Subcutaneous abdominal adipose tissue (tissue), 5 donors: Measurements from ENCODE around the gene COPB1.
"Not testable (repeated sequence)": the region's sequence is repeated elsewhere in the genome, so short reads cannot be mapped to it uniquely, and the experiment has no call there.

Experiments
- H3K27ac ChIP-seq: one replicate; pipeline ENCODE4 v1.7.0; 2013; ENCODE audit warnings: low read depth, mild to moderate bottlenecking, inconsistent platforms, low read length, moderate library complexity
- H3K27me3 ChIP-seq, 5 donors: one replicate each; pipeline ENCODE4 v1.7.0; 2013; ENCODE audit warnings: low read length in 5 of 5, inconsistent platforms in 1 of 5; ENCODE audit not compliant: control insufficient read depth in 5 of 5, insufficient read depth in 4 of 5
- H3K36me3 ChIP-seq, 5 donors: one replicate each; pipeline ENCODE4 v1.7.0; 2013; ENCODE audit warnings: low read length in 5 of 5; ENCODE audit not compliant: control insufficient read depth in 5 of 5, insufficient read depth in 5 of 5
- H3K4me1 ChIP-seq, 5 donors: one replicate each; pipeline ENCODE4 v1.7.0; 2013; ENCODE audit warnings: low read length in 5 of 5, mild to moderate bottlenecking in 3 of 5, moderate library complexity in 1 of 5; ENCODE audit not compliant: control insufficient read depth in 5 of 5, insufficient read depth in 5 of 5
- H3K4me3 ChIP-seq, 5 donors: one replicate each; pipeline ENCODE4 v1.7.0; 2013; ENCODE audit warnings: low read length in 5 of 5, low read depth in 1 of 5
- H3K9ac ChIP-seq, 5 donors: one replicate each; pipeline ENCODE4 v1.7.0; 2013; ENCODE audit warnings: low read length in 5 of 5, mild to moderate bottlenecking in 4 of 5, moderate library complexity in 3 of 5
- H3K9me3 ChIP-seq, 5 donors: one replicate each; pipeline ENCODE4 v1.7.0; 2013; ENCODE audit warnings: low read length in 5 of 5; ENCODE audit not compliant: control insufficient read depth in 5 of 5
- donor health status: healthy.
- donor health status: healthy.
- donor health status: healthy.
- donor health status: healthy.
- donor health status: healthy.

COPB1 gene

DNA sequence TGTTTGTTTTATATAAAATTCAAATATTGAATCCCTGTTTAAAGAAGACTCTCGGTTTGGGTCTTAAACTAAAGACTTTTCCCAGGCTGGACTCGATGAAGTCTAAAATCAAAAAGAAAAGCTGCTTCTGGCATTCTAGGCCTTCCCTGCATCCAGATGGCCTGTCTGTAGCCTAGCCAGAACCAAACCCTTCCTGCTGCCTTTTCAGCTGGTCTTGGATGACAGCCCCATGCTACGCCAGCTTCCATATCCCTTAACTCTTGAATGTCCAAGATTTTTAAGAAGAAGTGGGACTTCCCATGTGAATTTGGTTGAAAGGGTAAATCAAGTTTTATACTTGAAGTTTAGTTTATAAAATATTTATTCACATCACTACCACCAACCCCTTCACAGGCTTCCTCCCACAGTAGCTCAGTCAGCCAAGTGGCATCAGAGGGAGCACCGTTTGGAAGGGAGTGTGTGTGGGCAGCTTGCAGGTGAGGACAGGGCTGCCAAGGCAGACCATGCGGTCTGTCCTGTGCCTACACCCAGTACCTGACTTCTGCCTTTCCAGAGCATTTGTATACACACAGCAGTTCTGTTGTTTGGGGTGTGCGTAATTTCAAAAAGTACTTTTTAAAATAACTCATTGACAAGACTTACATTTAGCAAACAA is 38.8 kb upstream of the COPB1 start:
- peaks cover 7 to 63% (median 35%) of the 10 kb centered on the region in 5 donors for H3K4me1 ChIP-seq
- no peaks in the 10 kb centered on the region for H3K36me3 ChIP-seq
- H3K27ac ChIP-seq, result peak overlapping the region; percentile 90
- H3K27me3 ChIP-seq, result no peaks in the 10 kb centered on the region
- H3K4me3 ChIP-seq, result no peak overlapping the region
- H3K9me3 ChIP-seq, result no peaks in the 10 kb centered on the region
- peak overlapping the region in 1 of 5 donors; percentile 48 for H3K9ac ChIP-seq

DNA sequence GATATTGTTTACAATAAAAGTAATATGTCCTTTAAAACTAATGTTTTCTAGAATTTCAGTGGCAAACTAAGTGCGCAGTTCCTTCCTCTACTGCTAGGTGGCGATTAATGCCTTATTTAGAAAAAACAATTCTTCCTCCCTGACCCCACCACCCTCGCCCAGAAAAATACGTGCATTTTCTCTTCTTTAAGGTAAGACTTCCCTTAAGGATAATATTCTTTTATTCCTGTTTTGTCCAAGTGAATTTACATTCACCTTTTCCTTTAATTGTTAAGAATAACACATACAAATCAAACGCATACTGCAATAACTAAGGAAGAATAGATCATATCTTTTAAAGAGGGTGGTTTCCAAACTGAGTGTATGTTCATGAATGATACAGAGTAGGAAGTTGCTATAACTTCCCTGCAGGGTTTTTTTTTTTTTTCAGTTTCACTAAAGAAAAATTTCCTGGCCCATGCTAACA is 37.6 kb upstream of the COPB1 start:
- Histone ChIP-seq H3K4me3 (peak overlapping the region in 1 of 5 donors; percentile 29), H3K27ac (peak overlapping the region; percentile 35), H3K4me1 (peaks cover 7 to 54% (median 28%) of the 10 kb centered on the region in 5 donors)

DNA sequence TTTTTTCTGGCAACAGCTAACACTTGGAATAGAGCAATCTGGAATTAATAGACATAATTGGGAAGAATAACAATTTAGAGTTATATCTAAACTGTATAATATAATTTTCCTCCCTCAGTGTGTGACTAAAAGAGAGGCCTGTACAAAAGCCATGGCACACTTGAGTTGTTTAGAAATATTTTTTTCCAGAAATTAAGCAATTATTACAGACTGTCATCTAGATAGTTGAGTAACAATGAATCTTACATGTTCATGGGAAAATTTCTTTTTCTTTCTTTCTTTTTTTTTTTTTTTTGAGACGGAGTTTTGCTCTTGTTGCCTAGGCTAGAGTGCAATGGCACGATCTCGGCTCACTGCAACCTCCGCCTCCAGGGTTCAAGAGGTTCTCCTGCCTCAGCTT is 35.6 kb upstream of the COPB1 start:
- H3K9me3 ChIP-seq, H3K36me3 ChIP-seq: not testable (repeated sequence)

More for the DNA sequence above, 37.6 kb upstream of the COPB1 start:
- H3K36me3 ChIP-seq, result no peaks in the 10 kb centered on the region
- peak overlapping the region in 2 of 5 donors; percentile 35 to 45 for H3K9ac ChIP-seq
- no peaks in the 10 kb centered on the region for H3K27me3 ChIP-seq
- H3K9me3 ChIP-seq, result no peaks in the 10 kb centered on the region

DNA sequence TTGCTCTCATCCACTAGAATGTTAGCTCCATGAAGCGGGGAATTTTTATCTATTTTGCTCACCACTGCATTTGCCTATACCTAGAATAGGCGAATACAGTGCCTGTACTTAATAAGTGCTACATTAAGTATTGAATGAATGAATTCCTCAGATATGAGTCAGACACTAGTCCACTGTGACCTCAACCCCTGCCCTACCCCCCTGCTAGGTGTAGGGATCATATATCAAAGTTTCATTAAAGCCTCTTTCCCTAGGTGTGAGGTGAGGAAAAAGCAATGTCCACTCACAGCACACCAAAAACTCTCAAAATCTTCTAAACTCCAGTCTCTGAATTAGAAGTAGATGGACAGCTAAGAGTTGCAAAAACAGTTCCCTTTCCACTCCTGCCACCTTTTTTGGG is 30.3 kb upstream of the COPB1 start:
- Histone ChIP-seq H3K4me1 (peaks cover 0 to 16% (median 0%) of the 10 kb centered on the region in 5 donors), H3K27ac (no peak overlapping the region), H3K4me3 (no peak overlapping the region), H3K9ac (no peak overlapping the region), H3K36me3 (no peaks in the 10 kb centered on the region), H3K27me3 (no peaks in the 10 kb centered on the region), H3K9me3 (no peaks in the 10 kb centered on the region)

More for the DNA sequence above, 35.6 kb upstream of the COPB1 start:
- Histone ChIP-seq H3K9ac (peak overlapping the region in 1 of 5 donors; percentile 40), H3K27ac (peak overlapping the region; percentile 80), H3K4me1 (peaks cover 3 to 40% (median 15%) of the 10 kb centered on the region in 5 donors)
- H3K4me3 ChIP-seq, H3K27me3 ChIP-seq: not testable (repeated sequence)

DNA sequence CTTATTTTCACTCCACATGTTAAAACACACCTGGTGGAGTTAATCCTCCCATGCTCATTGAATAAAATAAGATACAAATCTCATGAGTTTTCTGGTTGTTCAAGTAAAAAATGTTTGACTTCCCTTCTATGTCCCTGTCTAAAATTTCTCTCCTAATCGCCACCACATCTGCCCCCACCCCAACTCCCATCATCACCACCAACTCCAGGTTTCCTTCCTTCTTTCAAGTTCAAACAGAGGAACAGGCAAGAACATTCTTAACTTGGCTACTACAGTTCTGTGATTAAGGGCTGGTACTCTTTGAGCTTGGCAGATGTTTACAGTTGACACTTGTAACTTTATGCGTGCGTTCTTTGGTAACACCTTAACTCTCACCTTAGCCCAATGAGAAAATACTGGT is 29.7 kb upstream of the COPB1 start:
- H3K4me3 ChIP-seq, result no peak overlapping the region
- peaks cover 0 to 10% (median 0%) of the 10 kb centered on the region in 5 donors for H3K4me1 ChIP-seq
- H3K27me3 ChIP-seq, result no peaks in the 10 kb centered on the region
- no peaks in the 10 kb centered on the region for H3K9me3 ChIP-seq
- H3K36me3 ChIP-seq, result no peaks in the 10 kb centered on the region
- H3K9ac ChIP-seq, result no peak overlapping the region
- no peak overlapping the region for H3K27ac ChIP-seq

DNA sequence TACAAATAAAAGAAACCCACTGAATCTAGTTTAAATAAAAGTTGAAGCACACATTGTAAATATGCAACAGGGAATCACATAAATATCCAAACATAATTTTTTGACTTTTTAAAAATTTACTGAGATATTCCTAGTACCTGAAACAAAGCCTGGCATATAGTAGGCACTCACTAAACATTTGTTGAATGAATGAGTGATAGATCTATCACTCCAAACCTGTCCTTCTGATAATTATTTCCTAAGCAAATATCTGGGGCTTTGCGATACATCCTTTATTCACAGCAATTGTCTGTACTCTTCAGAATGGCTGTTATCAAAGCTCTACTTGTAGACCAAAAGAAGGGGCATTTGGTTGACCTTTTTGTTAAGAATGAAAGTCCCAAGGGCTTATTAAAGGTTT is 23.2 kb upstream of the COPB1 start:
- peaks cover 2 to 22% (median 20%) of the 10 kb centered on the region in 5 donors for H3K4me1 ChIP-seq
- H3K27ac ChIP-seq, result no peak overlapping the region
- no peak overlapping the region for H3K4me3 ChIP-seq
- H3K9ac ChIP-seq, result no peak overlapping the region
- H3K27me3 ChIP-seq, result no peaks in the 10 kb centered on the region
- peaks cover 0 to 6% (median 0%) of the 10 kb centered on the region in 5 donors for H3K36me3 ChIP-seq
- H3K9me3 ChIP-seq, result no peaks in the 10 kb centered on the region

DNA sequence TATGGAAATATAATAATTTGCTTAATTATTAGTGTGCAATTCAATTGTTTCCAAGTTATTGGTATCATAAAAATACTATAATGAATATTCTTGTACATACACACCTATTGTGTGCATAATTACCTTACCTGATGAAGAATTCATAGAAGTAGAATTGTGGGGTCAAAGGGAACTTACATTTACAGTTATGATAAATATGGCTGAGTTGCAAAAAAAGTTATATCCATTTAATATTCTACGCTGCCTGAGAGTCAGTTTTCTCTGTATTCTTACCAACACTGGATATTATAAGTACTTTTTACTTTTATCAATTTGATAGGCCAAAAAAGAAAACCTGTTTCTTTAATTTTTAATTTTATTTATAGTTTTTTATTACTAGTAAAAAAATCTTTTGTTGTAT is 22.6 kb upstream of the COPB1 start:
- Histone ChIP-seq H3K9me3 (no peaks in the 10 kb centered on the region), H3K36me3 (peaks cover 3 to 9% (median 5%) of the 10 kb centered on the region in 5 donors), H3K27me3 (no peaks in the 10 kb centered on the region), H3K4me1 (peaks cover 2 to 22% (median 20%) of the 10 kb centered on the region in 5 donors), H3K4me3 (no peak overlapping the region), H3K9ac (no peak overlapping the region), H3K27ac (no peak overlapping the region)

DNA sequence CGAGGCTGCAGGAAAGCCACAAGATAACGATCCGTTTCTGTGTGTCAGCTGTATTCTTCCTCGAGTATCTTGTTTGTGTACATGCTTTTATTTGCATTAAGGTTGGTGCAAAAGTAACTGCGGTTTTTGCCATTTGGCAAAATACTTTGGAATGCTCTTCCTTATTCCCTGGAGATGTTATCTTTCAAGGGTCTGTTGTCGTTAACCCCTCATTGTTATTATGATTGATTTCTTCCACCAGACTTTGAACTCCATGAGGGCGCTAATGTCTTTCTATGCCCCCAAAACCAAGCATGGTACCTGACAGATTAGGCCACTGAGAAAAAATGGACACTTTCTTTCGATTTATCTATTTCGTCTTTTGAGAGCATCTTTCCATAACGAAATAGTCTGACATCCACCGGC is 21.1 kb upstream of the COPB1 start:
- Histone ChIP-seq H3K4me1 (peaks cover 2 to 22% (median 20%) of the 10 kb centered on the region in 5 donors), H3K9ac (peak overlapping the region; percentile 69 to 100 (median 98)), H3K4me3 (peak overlapping the region; percentile 78 to 98 (median 94)), H3K27me3 (no peaks in the 10 kb centered on the region), H3K9me3 (no peaks in the 10 kb centered on the region), H3K36me3 (peaks cover 10 to 19% (median 16%) of the 10 kb centered on the region in 5 donors), H3K27ac (peak overlapping the region; percentile 97)

DNA sequence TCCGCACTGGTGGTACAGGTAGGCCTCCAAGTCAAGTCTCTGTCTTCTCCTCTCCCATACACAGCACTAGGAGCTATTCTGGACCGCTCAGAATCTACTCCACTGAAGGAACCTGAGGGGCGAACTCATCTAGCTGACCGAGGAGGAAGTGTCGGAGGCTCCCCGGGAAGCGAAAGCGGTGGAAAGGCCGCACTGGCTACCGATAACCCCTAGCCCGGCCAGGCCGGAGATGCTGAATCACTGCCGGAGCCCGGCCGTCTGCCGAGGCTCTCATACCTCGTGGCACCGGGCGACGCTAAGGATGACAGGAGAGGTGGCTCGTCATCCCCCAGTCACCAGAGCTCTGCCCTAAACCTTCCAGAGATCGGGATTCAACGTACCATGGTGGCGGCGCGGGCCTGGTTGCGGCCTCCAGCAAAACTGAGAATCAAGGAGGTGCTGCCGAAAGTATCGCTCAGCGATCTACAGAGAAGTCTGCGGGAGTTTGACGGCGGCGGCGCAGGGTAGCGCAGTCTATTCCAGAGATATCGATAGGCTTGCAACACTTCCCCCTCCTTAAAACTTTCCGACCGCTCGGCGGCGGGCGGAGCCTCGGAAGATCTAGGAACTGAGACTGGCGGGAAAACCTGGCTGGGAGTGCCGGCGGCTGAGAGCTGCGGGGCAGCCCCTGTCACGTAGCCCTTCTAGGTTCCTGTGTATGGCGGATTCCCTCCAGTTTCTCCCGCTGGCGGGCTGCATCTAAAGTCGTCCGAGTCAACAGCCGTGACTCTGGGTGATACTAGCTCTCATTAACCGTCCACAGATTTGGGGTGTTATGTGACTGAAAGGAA is 20.5 kb upstream of the COPB1 start, which contains the start of gene PSMA1:
Gene PSMA1, minus strand, starts transcription at position 470 of the 830 bp plus-strand sequence. Its CDS starts 87 bp downstream, at position 383.
- peaks cover 12 to 22% (median 18%) of the 10 kb centered on the region in 5 donors for H3K36me3 ChIP-seq
- H3K4me1 ChIP-seq, result peaks cover 2 to 22% (median 20%) of the 10 kb centered on the region in 5 donors
- H3K27ac ChIP-seq, result peak within 1 kb of the TSS; percentile 97
- peak within 1 kb of the TSS; percentile 96 to 100 (median 98) for H3K9ac ChIP-seq
- H3K27me3 ChIP-seq, result no peaks in the 10 kb centered on the region
- H3K9me3 ChIP-seq, result no peaks in the 10 kb centered on the region
- peak within 1 kb of the TSS; percentile 78 to 98 (median 96) for H3K4me3 ChIP-seq

DNA sequence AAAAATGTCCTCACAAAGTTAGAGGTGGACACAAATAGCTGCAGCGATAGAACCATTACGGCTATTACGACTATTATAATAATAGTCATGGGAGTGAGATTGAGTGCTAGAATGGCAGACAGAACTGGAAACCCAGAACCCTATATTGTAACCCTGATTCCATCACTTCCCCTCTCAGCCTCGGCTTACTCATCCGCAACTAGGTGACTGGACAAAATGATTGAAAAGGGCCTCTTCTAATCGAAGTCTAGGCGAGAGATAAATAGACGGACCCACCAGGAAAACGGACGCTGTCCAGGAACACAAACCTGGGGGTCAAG is 19.9 kb upstream of the COPB1 start:
- Histone ChIP-seq H3K9ac (peak overlapping the region; percentile 96 to 100 (median 98)), H3K36me3 (peaks cover 18 to 28% (median 24%) of the 10 kb centered on the region in 5 donors), H3K4me3 (peak overlapping the region; percentile 78 to 98 (median 96)), H3K4me1 (peaks cover 2 to 22% (median 20%) of the 10 kb centered on the region in 5 donors), H3K27ac (peak overlapping the region; percentile 97), H3K27me3 (no peaks in the 10 kb centered on the region), H3K9me3 (no peaks in the 10 kb centered on the region)
